ENCODE data around the gene TMEM190.
"Not testable (repeated sequence)": the region's sequence is repeated elsewhere in the genome, so short reads cannot be mapped to it uniquely, and the experiment has no call there.

TMEM190 gene

DNA sequence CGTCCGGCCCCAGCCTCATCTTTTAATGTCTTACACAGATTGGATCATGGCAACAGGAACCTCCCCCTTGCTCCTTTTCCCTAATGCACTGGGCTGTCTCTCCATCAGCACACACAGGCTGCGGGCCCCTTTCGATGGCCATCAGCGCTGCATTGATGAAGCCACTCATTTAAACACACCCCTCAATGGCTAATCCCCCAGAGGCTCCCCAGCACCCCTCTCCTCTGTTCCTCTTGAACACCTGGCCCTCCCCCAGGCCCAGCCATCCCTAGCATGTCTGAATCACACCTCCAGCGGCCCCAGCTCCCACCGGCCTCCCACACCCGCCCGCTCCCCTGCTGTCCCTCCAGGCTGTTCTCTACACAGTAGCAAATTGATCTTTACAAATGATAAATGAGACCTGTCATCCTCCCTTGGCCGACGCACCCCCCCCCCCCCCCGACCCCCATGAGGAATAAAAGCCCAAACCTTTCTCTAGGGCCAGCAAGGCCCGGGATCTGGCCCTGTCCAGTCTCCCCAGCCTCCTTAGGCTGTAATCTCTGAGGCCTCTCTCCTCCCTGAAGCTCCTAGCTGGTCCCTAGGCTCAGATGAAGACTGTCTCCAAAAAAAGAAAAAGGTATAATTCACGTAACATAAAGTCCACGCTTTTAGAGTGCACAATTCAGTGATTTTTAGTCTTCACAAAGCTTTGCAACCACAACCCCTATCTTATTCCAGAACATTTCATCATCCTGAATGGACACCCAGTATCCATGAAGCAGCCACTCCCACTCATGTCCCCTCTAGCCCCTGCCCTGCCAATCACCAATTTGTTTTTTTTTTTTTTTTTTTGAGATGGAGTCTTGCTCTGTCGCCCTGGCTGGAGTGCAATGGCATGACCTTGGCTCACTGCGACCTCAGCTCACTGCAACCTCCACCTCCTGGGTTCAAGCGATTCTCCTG is 16.5 kb downstream of the TMEM190 start:
- DNase-seq (ENCODE audit: low read depth, low spot score), result no peak
- in situ Hi-C loops (cut with HindIII; ENCODE audit: low sequenced_read_pairs), result loop anchor here (10.0 kb wide), 1 partner anchor 218 kb away; no protein-coding TSS in a partner anchor
- TF ChIP-seq, protein P1, sequence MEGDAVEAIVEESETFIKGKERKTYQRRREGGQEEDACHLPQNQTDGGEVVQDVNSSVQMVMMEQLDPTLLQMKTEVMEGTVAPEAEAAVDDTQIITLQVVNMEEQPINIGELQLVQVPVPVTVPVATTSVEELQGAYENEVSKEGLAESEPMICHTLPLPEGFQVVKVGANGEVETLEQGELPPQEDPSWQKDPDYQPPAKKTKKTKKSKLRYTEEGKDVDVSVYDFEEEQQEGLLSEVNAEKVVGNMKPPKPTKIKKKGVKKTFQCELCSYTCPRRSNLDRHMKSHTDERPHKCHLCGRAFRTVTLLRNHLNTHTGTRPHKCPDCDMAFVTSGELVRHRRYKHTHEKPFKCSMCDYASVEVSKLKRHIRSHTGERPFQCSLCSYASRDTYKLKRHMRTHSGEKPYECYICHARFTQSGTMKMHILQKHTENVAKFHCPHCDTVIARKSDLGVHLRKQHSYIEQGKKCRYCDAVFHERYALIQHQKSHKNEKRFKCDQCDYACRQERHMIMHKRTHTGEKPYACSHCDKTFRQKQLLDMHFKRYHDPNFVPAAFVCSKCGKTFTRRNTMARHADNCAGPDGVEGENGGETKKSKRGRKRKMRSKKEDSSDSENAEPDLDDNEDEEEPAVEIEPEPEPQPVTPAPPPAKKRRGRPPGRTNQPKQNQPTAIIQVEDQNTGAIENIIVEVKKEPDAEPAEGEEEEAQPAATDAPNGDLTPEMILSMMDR (IDR thresholded peaks at IDR 0.05; ENCODE audit: low read depth, low read length), result no peak
- H3K4me3 ChIP-seq (ENCODE audit: low read depth, low read length), result no peak overlapping the region

DNA sequence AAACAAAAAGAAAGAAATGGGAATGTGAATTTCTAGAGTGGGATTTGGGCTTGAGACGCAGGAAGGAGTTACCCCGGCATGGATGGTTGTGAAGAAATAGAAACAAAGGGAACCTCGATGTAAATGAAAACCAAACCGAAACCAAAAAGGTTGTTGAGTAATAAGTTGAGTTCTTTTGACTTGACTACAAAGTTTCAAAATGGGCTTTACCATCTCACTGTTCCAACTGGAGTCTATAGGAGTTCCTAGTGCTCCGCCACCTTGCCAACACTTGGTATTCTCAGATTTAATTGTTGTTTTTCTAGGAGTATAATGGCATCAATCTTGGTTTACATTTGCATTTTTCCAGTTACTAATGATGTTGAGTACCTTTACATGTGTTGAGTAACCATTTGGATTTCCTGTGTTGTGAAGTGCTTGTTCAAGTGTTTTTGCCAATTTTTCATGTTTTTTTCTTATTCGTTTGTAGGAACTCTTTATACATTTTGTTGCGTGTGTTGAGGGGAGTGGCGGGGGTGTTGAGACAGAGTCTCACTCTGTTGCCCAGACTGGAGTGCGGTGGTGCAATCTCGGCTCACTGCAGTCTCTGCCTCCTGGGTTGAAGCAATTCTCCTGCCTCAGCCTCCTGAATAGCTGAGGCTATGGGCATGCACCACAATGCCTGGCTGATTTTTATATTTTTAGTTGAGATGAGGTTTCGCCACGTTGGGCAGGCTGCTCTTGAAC is 21.7 kb downstream of the TMEM190 start:
- no peak for DNase-seq (ENCODE audit: low read depth, low spot score)
- in situ Hi-C loops (cut with HindIII; ENCODE audit: low sequenced_read_pairs), result loop anchor here (10.0 kb wide), 1 partner anchor 224 kb away; no protein-coding TSS in a partner anchor
- H3K4me3 ChIP-seq (ENCODE audit: low read depth, low read length), result no peak overlapping the region
- TF ChIP-seq, protein P1 (IDR thresholded peaks at IDR 0.05; ENCODE audit: low read depth, low read length), result no peak

DNA sequence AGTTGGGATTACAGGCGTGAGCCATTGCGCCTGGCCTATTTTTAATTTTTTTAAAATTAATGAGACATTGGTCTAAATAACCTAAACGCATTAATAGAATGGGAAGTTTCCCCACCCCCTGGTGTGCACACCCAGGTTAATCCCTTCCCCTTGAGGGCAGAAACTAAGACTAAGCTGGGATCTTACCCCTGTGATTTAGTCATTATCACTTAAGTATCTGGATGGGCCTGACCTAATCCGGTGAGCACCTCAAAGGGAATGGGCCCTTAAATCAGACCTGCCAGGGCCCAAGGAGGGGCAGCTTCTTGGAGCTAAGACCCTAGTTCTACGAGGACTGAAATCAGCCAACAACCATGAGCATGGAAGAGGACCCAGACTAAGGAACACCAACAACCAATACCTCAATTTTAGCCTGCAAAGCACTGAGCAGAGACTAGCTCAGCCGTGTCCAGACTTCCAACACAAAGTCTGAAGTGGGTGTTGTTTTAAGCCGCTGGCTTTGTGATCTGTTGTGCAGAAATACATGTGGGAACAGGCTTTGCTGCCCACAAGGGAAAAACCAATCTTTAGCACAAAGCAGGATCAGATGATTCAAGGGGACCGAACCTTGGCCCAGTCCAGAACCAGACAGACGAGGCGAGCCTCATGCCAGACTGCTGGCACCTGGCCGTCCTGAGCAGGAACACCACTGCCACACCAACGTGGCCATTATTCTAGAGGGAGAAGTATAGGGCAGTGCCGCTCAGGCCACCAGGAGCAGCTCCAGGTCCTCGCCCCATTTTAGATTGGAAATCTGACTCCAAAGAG is 23.9 kb downstream of the TMEM190 start:
- TF ChIP-seq, protein P1 (IDR thresholded peaks at IDR 0.05; ENCODE audit: low read depth, low read length), result no peak
- in situ Hi-C loops (cut with HindIII; ENCODE audit: low sequenced_read_pairs), result no loop called here
- DNase-seq (ENCODE audit: low read depth, low spot score), result no peak
- no peak overlapping the region for H3K4me3 ChIP-seq (ENCODE audit: low read depth, low read length)

- H3K4me3 ChIP-seq (ENCODE audit: low read depth, low read length); in situ Hi-C loops (cut with HindIII; ENCODE audit: low sequenced_read_pairs); DNase-seq (ENCODE audit: low read depth, low spot score): not testable (repeated sequence)
Measured at GRCh38 chr19:55401390-55401789, 24.8 kb downstream of the TMEM190 start.

DNA sequence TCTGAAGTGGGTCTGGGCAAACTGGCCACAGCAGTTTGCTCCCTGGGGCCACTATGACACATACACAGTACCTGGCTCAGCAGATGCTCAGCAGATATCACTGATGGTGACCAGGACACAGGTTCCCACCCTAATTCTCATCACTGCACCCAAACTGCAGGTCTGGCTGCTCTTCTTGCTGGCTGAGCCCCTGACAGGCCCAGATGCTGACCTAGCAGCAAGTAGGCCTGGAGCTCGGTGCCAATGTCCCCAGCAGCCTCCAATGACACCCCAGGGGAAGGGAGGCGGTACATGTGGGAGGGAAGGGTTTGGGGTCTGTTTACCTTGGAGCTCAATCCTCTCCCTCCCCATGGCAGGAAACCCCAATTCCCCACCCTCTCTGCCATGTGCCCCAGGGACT is 25.9 kb downstream of the TMEM190 start:
- H3K4me3 ChIP-seq (ENCODE audit: low read depth, low read length), result no peak overlapping the region
- no peak for DNase-seq (ENCODE audit: low read depth, low spot score)
- TF ChIP-seq, protein P1 (IDR thresholded peaks at IDR 0.05; ENCODE audit: low read depth, low read length), result no peak
- in situ Hi-C loops (cut with HindIII; ENCODE audit: low sequenced_read_pairs), result no loop called here

GRCh38 chr19:55405638-55406037 is 29.0 kb downstream of the TMEM190 start:
- in situ Hi-C loops (cut with HindIII; ENCODE audit: low sequenced_read_pairs), result no loop called here
- TF ChIP-seq, protein P1 (IDR thresholded peaks at IDR 0.05; ENCODE audit: low read depth, low read length), result no peak
- DNase-seq (ENCODE audit: low read depth, low spot score), result no peak
- H3K4me3 ChIP-seq (ENCODE audit: low read depth, low read length), result peak overlapping the region; percentile 80

Data from astrocyte of the spinal cord (primary cell).